GM12872 (cell line): ENCODE results near the gene CCDC85B.

Experiments
- CTCF ChIP-seq: IDR thresholded peaks from 3 replicates; pipeline ENCODE4 v1.5.1; 2011; ENCODE audit warnings: low read depth, mild to moderate bottlenecking, low read length, moderate library complexity; ENCODE audit not compliant: insufficient read depth

The CCDC85B gene

GRCh38 chr11:65883058-65883761, 7.3 kb upstream of the CCDC85B start:
- no peak for TF ChIP-seq CTCF

GRCh38 chr11:65883786-65884715, 6.4 kb upstream of the CCDC85B start:
- no peak for TF ChIP-seq CTCF

- TF ChIP-seq CTCF = peak; percentile 100
These were observed 5.8 kb upstream of the CCDC85B start for GRCh38 chr11:65884716-65885092.

GRCh38 chr11:65885231-65885630, 5.2 kb upstream of the CCDC85B start:
- no peak for TF ChIP-seq CTCF

GRCh38 chr11:65885808-65886536, 4.5 kb upstream of the CCDC85B start:
- TF ChIP-seq CTCF = no peak

- TF ChIP-seq CTCF = no peak
These were observed 3.4 kb upstream of the CCDC85B start for GRCh38 chr11:65886826-65887722.
